G401 (cell line): ENCODE measurements around the gene KCNB1. TPM values are rescaled to one million over a fixed set of nuclear protein-coding genes. Genes with fewer than 3 reads are reported as not detected.

Experiments used
- DNase-seq: peaks from one replicate; pipeline ENCODE4 v3.0.0-alpha.2; 2015; ENCODE audit warnings: low spot score
- in situ Hi-C: cut with HindIII; loops from 2 replicates; pipeline ENCODE4 v1.10.0; 2016; ENCODE audit warnings: low sequenced_read_pairs, mixed read lengths
- total RNA-seq: library from RNA; depleted of rRNA; stranded (reverse); fragments of >200 nt; shearing (Covaris generic); gene quantifications from 2 replicates; pipeline ENCODE4 v1.2.3, GENCODE V29; 2014; rRNA removed

KCNB1 gene
- 0.12 and 0.14 TPM in 2 replicates for total RNA-seq

DNA sequence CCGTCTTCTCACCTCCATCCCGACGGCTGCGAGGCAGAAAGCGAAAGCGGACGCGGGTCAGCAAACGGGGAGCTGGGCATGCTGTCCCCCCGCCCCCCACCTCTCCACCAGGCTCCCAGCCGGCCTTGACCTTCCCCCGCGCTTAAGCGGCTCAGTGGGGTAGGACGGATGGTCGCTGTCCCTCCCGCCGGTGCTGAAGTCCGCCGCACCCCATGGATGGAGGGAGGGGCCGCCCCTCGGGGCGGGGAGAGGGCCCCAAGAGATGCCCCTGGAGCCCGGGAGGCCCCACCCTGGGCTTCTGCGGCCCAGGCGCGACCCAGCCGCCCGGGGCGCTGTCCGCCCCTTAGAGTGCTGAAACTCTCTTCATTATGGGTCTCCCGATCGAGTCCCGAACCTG lies at the start of gene KCNB1:
Gene KCNB1, minus strand, starts transcription at position 48 of the 397 bp plus-strand sequence. CDS start 188 bp downstream, outside the sequence.
- no peak for DNase-seq
- in situ Hi-C loops, result no loop called here

DNA sequence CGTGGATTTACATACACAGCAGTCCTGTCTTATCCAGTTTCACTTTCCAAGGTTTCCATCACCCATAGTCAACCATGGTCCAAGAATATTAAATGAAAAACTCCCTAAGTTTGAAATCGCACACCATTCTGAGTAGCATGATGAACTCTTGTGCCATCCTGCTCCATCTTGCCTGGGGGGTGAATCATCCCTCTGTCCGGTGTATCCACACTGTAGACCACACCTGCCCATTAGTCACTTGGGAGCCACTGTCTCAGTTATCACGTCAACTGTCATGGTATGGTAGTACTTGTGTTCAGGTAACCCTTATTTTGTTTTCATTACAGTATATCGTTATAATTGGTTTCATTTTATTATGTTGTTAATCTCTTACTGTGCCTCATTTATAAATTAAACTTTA lies 47.0 kb upstream of the KCNB1 start:
- DNase-seq, result no peak
- in situ Hi-C loops, result no loop called here

DNA sequence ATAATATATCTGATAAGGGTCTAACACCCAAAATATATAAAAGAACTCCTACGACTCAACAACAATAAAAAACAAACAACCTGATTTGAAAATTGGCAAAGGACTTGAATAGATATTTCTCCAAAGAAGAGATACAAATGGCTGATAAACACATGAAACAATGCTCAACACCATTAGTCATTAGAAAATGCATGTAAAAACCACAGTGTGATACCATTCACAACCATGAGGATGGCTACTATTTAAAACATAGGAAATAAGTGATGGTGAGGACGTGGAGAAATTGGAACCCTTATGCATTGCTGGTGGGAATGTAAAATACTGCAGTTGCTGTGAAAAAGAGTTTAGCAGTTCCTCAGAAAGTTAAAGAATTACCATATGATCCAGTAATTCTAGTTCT lies 44.1 kb upstream of the KCNB1 start:
- DNase-seq, result no peak
- in situ Hi-C loops, result no loop called here

GRCh38 chr20:49526056-49526455 lies 43.6 kb upstream of the KCNB1 start:
- DNase-seq, result no peak
- in situ Hi-C loops, result no loop called here

GRCh38 chr20:49523767-49524360 lies 41.4 kb upstream of the KCNB1 start:
- DNase-seq, result no peak
- in situ Hi-C loops, result no loop called here

GRCh38 chr20:49521356-49521755 lies 38.9 kb upstream of the KCNB1 start:
- in situ Hi-C loops, result no loop called here
- DNase-seq, result no peak

DNA sequence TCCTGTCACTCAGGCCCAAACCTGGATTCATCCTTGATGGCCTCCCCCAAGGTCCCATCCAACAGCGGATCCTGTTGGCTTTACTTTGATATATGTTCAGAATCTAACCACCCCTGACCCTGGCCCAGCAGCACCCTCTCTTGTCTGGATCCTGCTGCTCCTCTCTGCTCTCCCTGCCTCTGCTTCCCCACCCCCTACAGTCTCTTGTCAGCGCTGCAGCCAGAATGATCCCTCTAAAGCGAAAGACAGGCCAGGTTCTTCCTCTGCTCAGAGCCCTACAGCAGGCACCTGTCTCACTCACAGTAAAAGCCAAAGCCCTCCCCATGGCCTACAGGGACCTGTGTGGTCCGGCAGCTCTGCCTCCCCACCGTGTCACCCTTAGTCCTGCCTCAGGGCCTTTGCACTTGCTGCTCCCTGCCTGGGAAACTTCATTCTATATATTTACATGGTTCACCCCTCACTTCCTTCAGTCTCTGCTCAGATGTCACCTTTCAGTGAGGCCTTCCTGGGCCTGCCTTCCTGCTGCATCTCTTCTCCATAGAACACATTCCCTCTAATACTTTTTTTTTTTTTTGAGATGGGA lies 37.4 kb upstream of the KCNB1 start:
- DNase-seq, result no peak
- in situ Hi-C loops, result no loop called here

- in situ Hi-C loops, result no loop called here
- DNase-seq, result no peak
Observed at GRCh38 chr20:49519212-49519712, 36.8 kb upstream of the KCNB1 start.

DNA sequence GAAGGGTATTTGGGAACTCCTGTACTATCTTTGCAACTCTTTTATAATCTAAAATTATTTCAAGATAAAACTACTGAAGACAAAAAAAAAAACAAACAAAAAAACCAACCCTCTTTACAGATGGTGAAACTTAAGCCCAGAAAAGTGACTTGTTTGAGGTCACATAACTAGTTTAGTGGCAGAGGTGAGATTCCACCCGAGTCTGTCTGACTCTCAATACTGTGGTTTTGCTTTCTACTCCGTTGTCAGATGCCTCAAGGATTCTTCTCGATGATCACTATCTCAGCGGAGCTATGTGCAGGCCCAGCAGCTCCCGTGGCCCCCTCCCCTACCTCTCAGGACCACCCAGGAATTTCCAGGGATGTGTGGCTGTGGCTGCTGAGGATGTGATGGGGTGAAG lies 36.1 kb upstream of the KCNB1 start:
- in situ Hi-C loops, result no loop called here

DNA sequence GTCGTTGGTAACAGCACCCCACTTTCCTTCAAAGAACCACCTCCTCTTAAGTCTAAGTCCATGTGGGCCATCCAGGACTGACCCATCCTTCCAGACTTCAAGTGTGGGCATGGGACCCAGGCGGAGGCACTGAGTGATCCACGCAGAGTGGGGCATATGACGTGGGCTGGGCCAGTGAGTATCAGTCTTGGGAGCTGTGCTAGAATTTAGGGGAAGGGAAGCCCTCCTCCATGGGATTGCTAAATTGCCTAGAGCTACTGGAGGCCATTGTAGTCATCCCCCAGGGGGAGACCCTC lies 35.3 kb upstream of the KCNB1 start:
- no peak for DNase-seq
- in situ Hi-C loops, result no loop called here

More for the DNA sequence above, 36.1 kb upstream of the KCNB1 start:
- no peak for DNase-seq

DNA sequence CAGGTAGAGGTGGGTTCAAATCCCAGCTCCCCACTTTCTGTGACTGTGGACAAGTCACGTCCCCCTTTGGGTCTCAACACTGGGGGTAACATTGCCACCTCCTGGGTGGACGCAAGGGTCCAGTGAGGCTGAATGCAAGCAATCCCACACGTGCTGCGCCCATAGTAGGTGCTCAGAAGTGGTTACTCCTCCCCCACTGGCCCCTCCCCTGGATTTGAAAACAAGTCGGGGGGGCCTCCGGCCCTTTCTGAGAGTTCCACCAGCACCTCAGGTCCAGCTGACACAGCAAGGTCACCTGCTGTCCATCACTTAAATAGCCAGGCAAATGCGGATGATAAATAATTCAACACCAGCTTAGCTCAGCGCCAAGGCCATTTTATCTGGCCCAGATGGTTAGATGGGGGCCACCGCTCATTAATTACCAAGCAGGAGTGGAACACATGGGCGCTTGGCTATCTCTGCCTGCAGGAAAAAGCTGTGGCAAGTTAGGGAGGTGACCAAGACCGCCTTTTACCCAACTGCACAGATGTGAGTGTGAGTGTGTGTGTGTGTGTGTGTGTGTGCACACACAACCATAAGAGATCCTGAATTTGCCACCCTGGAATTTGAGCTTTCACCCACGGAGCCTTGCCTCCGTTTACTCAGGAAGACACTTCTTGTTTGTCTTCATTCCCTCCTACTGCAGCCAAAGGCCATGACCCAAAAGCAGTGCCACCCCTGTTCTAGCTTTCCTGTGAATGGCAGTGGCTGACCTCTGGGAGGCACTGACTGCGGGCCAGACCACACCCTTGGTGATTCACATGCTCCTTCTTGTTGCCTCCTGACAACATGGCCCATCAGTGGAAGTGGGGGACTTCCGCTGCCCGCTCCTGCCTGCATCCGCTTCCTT lies 34.7 kb upstream of the KCNB1 start:
- DNase-seq, result no peak
- in situ Hi-C loops, result no loop called here

DNA sequence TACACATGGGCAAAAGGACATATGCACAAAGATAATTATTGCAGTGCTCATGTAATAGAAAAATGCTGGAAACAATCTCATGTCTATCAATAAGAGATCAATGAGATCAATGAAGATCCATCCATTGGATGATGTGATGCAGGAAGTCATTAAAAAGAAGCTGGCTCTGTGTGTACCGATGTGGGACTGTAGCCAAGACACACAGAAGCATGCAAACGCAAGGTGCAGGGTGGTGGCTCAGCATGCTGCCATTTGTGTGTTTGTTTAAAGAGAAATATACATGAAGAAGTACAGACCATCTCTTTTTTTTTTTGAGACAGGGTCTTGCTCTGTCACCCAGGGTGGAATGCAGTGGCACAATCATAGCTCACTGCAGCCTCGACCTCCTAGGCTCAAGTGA lies 33.1 kb upstream of the KCNB1 start:
- DNase-seq, result no peak
- in situ Hi-C loops, result no loop called here

DNA sequence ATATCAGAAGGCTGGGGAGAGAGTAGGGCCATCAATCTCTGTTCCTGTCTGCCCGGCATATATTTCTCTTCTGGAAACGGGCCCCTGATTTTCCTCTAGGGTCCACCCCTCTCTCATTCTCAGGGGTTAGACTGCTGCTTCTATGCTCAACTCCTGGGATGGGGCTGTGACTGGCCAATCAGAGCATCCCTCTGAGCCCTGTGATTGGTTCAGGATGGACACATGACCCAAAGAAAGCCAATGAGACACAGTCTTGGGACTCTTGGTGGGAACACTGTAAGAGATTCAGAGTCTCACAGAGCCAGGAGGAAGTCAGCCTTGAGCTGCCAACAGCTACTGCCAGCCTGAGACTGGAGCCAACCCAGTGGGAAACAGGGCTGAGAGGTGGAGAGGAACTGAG lies 31.0 kb upstream of the KCNB1 start:
- DNase-seq, result no peak
- in situ Hi-C loops, result no loop called here

DNA sequence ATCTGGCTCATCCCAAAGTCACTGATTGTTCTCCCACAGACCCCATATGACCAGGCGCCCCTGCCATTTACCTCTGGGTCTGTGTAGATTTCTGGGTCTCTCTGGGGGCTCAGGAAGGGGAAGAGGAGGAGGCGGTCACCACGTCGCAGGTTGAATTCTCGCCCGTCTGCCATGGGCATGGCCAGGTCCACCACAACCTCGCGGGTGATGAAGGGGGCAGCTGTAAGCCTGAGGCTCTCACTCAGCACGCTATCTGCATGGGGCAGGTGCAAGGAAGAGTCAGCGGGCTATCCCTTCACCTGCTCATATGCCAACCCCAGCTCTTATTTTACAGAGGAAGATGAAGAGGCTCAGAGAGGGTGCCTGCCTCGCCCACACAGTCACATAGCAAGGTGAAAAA lies 30.5 kb upstream of the KCNB1 start:
- in situ Hi-C loops, result no loop called here
- no peak for DNase-seq

DNA sequence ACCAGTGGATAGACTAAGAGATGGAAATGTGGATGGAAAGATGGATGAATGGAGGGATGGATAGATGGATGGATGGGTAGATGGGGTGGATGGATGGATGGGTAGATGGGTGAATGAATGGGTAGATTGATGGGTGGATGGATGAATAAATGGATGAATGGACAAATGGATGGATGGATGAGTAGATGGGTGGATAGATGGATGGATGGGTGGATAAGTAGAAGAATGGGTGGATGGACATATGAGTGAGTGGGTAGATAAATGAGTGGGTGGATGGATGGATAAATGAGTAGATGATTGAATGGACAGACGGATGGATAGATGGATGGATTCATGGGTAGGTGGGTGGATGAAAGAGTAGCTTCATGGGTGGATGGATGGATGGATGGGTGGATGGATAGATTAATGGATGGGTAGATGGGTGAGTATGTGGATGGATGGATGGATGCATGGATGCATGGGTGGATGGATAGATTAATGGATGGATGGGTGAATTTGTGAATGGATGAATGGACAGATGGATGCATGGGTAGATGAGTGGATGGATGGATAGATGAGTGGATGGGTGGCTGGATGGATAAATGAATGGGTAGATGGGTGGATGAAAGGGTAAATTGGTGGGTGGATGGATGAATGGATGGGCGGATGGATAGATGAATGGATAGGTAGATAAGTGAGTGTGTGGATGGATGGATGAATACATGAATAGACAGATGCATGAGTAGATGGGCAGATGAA lies 29.5 kb upstream of the KCNB1 start:
- in situ Hi-C loops, result no loop called here
- DNase-seq, result no peak

DNA sequence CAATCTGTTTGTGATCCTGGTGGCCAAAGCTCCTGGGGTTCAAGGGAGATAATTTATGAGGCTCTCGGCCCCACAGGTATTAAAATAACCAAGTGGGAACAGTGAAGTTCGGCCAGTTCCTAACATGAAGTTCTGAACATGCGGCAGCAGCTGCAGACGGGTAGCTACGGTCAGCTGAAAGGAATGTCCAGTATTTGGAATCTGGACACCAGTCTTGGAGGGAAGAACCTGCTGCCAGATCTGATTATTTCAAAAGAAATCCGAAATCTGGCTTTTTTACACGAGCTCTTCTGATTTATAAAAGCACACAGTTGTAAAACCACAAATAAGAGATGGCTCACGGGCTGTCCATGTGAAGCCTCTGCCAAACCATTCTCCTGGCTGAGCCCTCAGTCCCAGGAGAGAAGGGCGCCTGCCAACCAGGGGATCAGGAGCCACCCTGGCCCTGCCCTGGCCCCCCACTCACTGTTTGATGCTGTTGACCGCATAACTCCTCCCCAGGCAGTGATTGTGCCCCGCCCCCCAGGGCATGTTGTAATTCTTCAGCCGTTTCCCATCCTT lies 28.2 kb upstream of the KCNB1 start:
- in situ Hi-C loops, result no loop called here
- DNase-seq, result no peak

GRCh38 chr20:49508435-49509199 lies 26.1 kb upstream of the KCNB1 start:
- peak; percentile 82 for DNase-seq
- in situ Hi-C loops, result no loop called here

- no peak for DNase-seq
Observed at GRCh38 chr20:49507741-49508434, 25.4 kb upstream of the KCNB1 start.

More at GRCh38 chr20:49507741-49508434, 25.4 kb upstream of the KCNB1 start:
- in situ Hi-C loops, result no loop called here
